ENCODE data around the gene WDR88. TPM values are rescaled to one million over a fixed set of nuclear protein-coding genes. Genes with fewer than 3 reads are reported as not detected.

The WDR88 gene
- total and polyA plus RNA-seq, 12 donors, result 0.03 to 0.11 TPM; not detected in 10

- 91 to 96% (median 94%) methylated on average over 8 to 10 of the region's 10 CpGs for WGBS, 4 donors
- H3K27me3 ChIP-seq, result no peaks in the 10 kb centered on the region
- no peak overlapping the region for H3K4me3 ChIP-seq
- TF ChIP-seq POLR2A (IDR thresholded peaks at IDR 0.05) (no peak), CTCF (IDR thresholded peaks at IDR 0.05) (no peak)
- peaks cover 9% of the 10 kb centered on the region in 2 donors for H3K4me1 ChIP-seq (replicated peaks in 1 of 2)
- H3K36me3 ChIP-seq (replicated peaks in 1 of 2), result peaks cover 0 to 2% of the 10 kb centered on the region in 2 donors
- no peaks in the 10 kb centered on the region for H3K9me3 ChIP-seq (replicated peaks in 1 of 3)
- DNase-seq, result no peak
- no peak overlapping the region for H3K27ac ChIP-seq
- intact Hi-C loops (cut with DNase I), result loop anchor here in 1 of 2 donors (10.0 kb wide), 1 partner anchor 222 kb away; the partner anchor contains the start of genes CEP89 and FAAP24
These were observed 64.7 kb downstream of the WDR88 start for GRCh38 chr19:33196446-33197193.

- H3K4me1 ChIP-seq (replicated peaks in 1 of 2), result peaks cover 9% of the 10 kb centered on the region in 2 donors
- H3K36me3 ChIP-seq (replicated peaks in 1 of 2), result peaks cover 0 to 2% of the 10 kb centered on the region in 2 donors
- TF ChIP-seq CTCF (IDR thresholded peaks at IDR 0.05) (no peak), POLR2A (IDR thresholded peaks at IDR 0.05) (no peak)
- no peak overlapping the region for H3K4me3 ChIP-seq
- no peaks in the 10 kb centered on the region for H3K27me3 ChIP-seq
- no peaks in the 10 kb centered on the region for H3K9me3 ChIP-seq (replicated peaks in 1 of 3)
- intact Hi-C loops (cut with DNase I), result loop anchor here in 1 of 2 donors (10.0 kb wide), 1 partner anchor 223 kb away; the partner anchor contains the start of genes CEP89 and FAAP24
- no peak for DNase-seq
- no peak overlapping the region for H3K27ac ChIP-seq
- 86 to 96% (median 90%) methylated on average over 5 to 11 of the region's 11 CpGs for WGBS, 4 donors
These were observed 65.7 kb downstream of the WDR88 start for GRCh38 chr19:33197591-33198000.

- Histone ChIP-seq H3K9me3 (replicated peaks in 1 of 3) (no peaks in the 10 kb centered on the region), H3K27me3 (no peaks in the 10 kb centered on the region), H3K4me3 (no peak overlapping the region), H3K36me3 (replicated peaks in 1 of 2) (peaks cover 0 to 8% of the 10 kb centered on the region in 2 donors), H3K4me1 (replicated peaks in 1 of 2) (peaks cover 9% of the 10 kb centered on the region in 2 donors), H3K27ac (no peak overlapping the region)
- intact Hi-C loops (cut with DNase I), result loop anchor here in 1 of 2 donors (10.0 kb wide), 1 partner anchor 223 kb away; the partner anchor contains the start of genes CEP89 and FAAP24
- 88 to 93% (median 90%) methylated on average over 5 to 7 of the region's 7 CpGs; no CpG with 5 or more reads in 1 of the 4 donors for WGBS, 4 donors
- DNase-seq, result no peak
- TF ChIP-seq CTCF (IDR thresholded peaks at IDR 0.05), result no peak
- TF ChIP-seq POLR2A (IDR thresholded peaks at IDR 0.05), result no peak
These were observed 66.3 kb downstream of the WDR88 start for GRCh38 chr19:33198169-33198568.

GRCh38 chr19:33199441-33200265 is 67.7 kb downstream of the WDR88 start:
- 76 to 86% (median 84%) methylated on average over 6 to 8 of the region's 8 CpGs for WGBS, 4 donors

More at GRCh38 chr19:33199441-33200265, 67.7 kb downstream of the WDR88 start:
- DNase-seq, result no peak
- H3K4me1 ChIP-seq (replicated peaks in 1 of 2), result peaks cover 9% of the 10 kb centered on the region in 2 donors
- H3K27me3 ChIP-seq, result no peaks in the 10 kb centered on the region
- intact Hi-C loops (cut with DNase I), result loop anchor here in 1 of 2 donors (10.0 kb wide), 1 partner anchor 225 kb away; the partner anchor contains the start of genes CEP89 and FAAP24
- H3K9me3 ChIP-seq (replicated peaks in 1 of 3), result no peaks in the 10 kb centered on the region
- no peak overlapping the region for H3K27ac ChIP-seq
- peaks cover 0 to 13% of the 10 kb centered on the region in 2 donors for H3K36me3 ChIP-seq (replicated peaks in 1 of 2)
- no peak overlapping the region for H3K4me3 ChIP-seq
- TF ChIP-seq POLR2A (IDR thresholded peaks at IDR 0.05), result no peak
- no peak for TF ChIP-seq CTCF (IDR thresholded peaks at IDR 0.05)
